IMR-90 (cell line): ENCODE results near the gene SEZ6L. TPM values are rescaled to one million over a fixed set of nuclear protein-coding genes. Genes with fewer than 3 reads are reported as not detected.

Source experiments
- ATAC-seq: fragments of 200-7000 bp; cut with Tn5 transposase; 2 replicates; pipeline ENCODE4 v1.9.1; 2020; ENCODE audit warnings: low read depth, mild to moderate bottlenecking, moderate library complexity
- BruUV-seq: library from RNA; stranded (reverse); fragments of 400-500 nt; replicated peaks from 2 replicates; lab custom pipeline; 2021; lab: Mats Ljungman, UMichigan
- CTCF ChIA-PET: fragments of 300-600 bp; formaldehyde crosslinking; extraction: SDS; loops from one replicate; lab custom pipeline; 2021; ENCODE audit warnings: antibody characterized with exemption; lab: Yijun Ruan, JAX
- POLR2A ChIA-PET: fragments of 300-600 bp; sonication (Branson Sonifier 250); formaldehyde crosslinking; loops from one replicate; lab custom pipeline; 2022; ENCODE audit warnings: antibody characterized with exemption; ENCODE audit not compliant: unreplicated experiment; lab: Charles Lee
- DNase-seq: peaks from one replicate; pipeline ENCODE4 v3.0.0; 2013
- H2AFZ ChIP-seq: replicated peaks from 2 replicates; pipeline ENCODE3; 2013; ENCODE audit warnings: low read length, mild to moderate bottlenecking; ENCODE audit not compliant: poor library complexity
- H2AK5ac ChIP-seq: 2 replicates; pipeline ENCODE4 v1.6.1; 2013; ENCODE audit warnings: low read depth, low read length, inconsistent platforms
- H2AK9ac ChIP-seq: replicated peaks from 2 replicates; pipeline ENCODE3; 2013; ENCODE audit warnings: mild to moderate bottlenecking, low read depth, low read length, moderate library complexity; ENCODE audit not compliant: poor library complexity
- H2BK120ac ChIP-seq: 2 replicates; pipeline ENCODE4 v1.6.1; 2013; ENCODE audit warnings: low read depth, low read length, inconsistent platforms
- H2BK15ac ChIP-seq: 3 replicates; pipeline ENCODE4 v1.6.1; 2013; ENCODE audit warnings: low read depth, low read length, inconsistent platforms
- H2BK20ac ChIP-seq: 2 replicates; pipeline ENCODE4 v1.6.1; 2013; ENCODE audit warnings: low read depth, mild to moderate bottlenecking, inconsistent platforms, low read length, moderate library complexity
- H2BK5ac ChIP-seq: 2 replicates; pipeline ENCODE4 v1.6.1; 2013; ENCODE audit warnings: mild to moderate bottlenecking, low read depth, low read length, inconsistent platforms; ENCODE audit not compliant: poor library complexity, severe bottlenecking
- H3K14ac ChIP-seq: replicated peaks from 2 replicates; pipeline ENCODE4 v1.6.1; 2013; ENCODE audit warnings: low read depth, low read length, inconsistent platforms
- H3K18ac ChIP-seq: 2 replicates; pipeline ENCODE4 v1.6.1; 2013; ENCODE audit warnings: low read depth, low read length, control low read depth
- H3K23ac ChIP-seq: 2 replicates; pipeline ENCODE4 v1.6.1; 2013; ENCODE audit warnings: low read depth, low read length, inconsistent platforms
- H3K27ac ChIP-seq: 2 replicates; pipeline ENCODE4 v1.5.1; 2013; ENCODE audit warnings: mild to moderate bottlenecking, control low read depth, low read length; ENCODE audit not compliant: insufficient read depth
- H3K27me3 ChIP-seq: 2 replicates; pipeline ENCODE4 v1.6.1; 2013; ENCODE audit warnings: low read length; ENCODE audit not compliant: control insufficient read depth, insufficient read depth
- H3K36me3 ChIP-seq: 2 replicates; pipeline ENCODE4 v1.6.1; 2013; ENCODE audit warnings: low read length, mixed read lengths; ENCODE audit not compliant: control insufficient read depth, insufficient read depth
- H3K4ac ChIP-seq: 2 replicates; pipeline ENCODE4 v1.6.1; 2013; ENCODE audit warnings: low read depth, low read length, inconsistent platforms
- H3K4me1 ChIP-seq: 2 replicates; pipeline ENCODE4 v1.6.1; 2013; ENCODE audit warnings: low read length, mixed read lengths; ENCODE audit not compliant: control insufficient read depth, insufficient read depth
- H3K4me2 ChIP-seq: 2 replicates; pipeline ENCODE4 v1.6.1; 2013; ENCODE audit warnings: low read depth, mild to moderate bottlenecking, control low read depth, low read length, moderate library complexity
- H3K4me3 ChIP-seq: 2 replicates; pipeline ENCODE4 v1.5.1; 2013; ENCODE audit warnings: low read depth, mild to moderate bottlenecking, control low read depth, low read length, moderate library complexity; ENCODE audit not compliant: insufficient read depth
- H3K56ac ChIP-seq: 2 replicates; pipeline ENCODE4 v1.6.1; 2013; ENCODE audit warnings: low read length, inconsistent platforms; ENCODE audit not compliant: insufficient read depth; ENCODE audit errors: extremely low read depth
- H3K79me1 ChIP-seq, 2 experiments: 2 replicates each; pipeline ENCODE4 v1.6.1; 2013; ENCODE audit warnings: low read length in 2 of 2, inconsistent platforms in 1 of 2, low read depth in 1 of 2
- H3K9ac ChIP-seq: 2 replicates; pipeline ENCODE4 v1.6.1; 2013; ENCODE audit warnings: low read depth, low read length, control low read depth
- H3K9me1 ChIP-seq: 2 replicates; pipeline ENCODE4 v1.6.1; 2013; ENCODE audit warnings: low read length, inconsistent platforms; ENCODE audit not compliant: insufficient read depth
- H3K9me3 ChIP-seq: 2 replicates; pipeline ENCODE4 v1.6.1; 2013; ENCODE audit warnings: low read length; ENCODE audit not compliant: control insufficient read depth, insufficient read depth
- H4K20me1 ChIP-seq: 2 replicates; pipeline ENCODE4 v1.6.1; 2013; ENCODE audit warnings: low read length, inconsistent platforms; ENCODE audit not compliant: insufficient read depth
- H4K5ac ChIP-seq: 2 replicates; pipeline ENCODE4 v1.6.1; 2013; ENCODE audit warnings: mild to moderate bottlenecking, low read depth, low read length, control low read depth
- H4K8ac ChIP-seq, 2 experiments: 2 replicates each; pipeline ENCODE4 v1.6.1; 2013; ENCODE audit warnings: low read depth in 2 of 2, low read length in 2 of 2, control low read depth in 1 of 2, inconsistent platforms in 1 of 2
- H4K91ac ChIP-seq: 2 replicates; pipeline ENCODE4 v1.6.1; 2013; ENCODE audit warnings: low read depth, low read length, inconsistent platforms; ENCODE audit not compliant: insufficient read depth
- CEBPB ChIP-seq: IDR thresholded peaks from 2 replicates; pipeline ENCODE4 v1.6.1; 2012; ENCODE audit warnings: low read depth, low read length, improper control_type of control experiment
- CHD1 ChIP-seq: IDR thresholded peaks from 2 replicates; pipeline ENCODE4 v1.6.1; 2012; ENCODE audit warnings: low read depth, low read length, improper control_type of control experiment
- CTCF ChIP-seq: conservative IDR thresholded peaks from 2 replicates; pipeline ENCODE4 v1.5.1; 2012; ENCODE audit warnings: mild to moderate bottlenecking, low read depth, low read length, improper control_type of control experiment
- MAZ ChIP-seq: IDR thresholded peaks from 2 replicates; pipeline ENCODE4 v1.6.1; 2012; ENCODE audit warnings: low read depth, mild to moderate bottlenecking, low read length, improper control_type of control experiment, moderate library complexity, borderline replicate concordance
- POLR2A ChIP-seq: IDR thresholded peaks from 2 replicates; pipeline ENCODE4 v1.6.1; 2012; ENCODE audit warnings: mild to moderate bottlenecking, low read depth, low read length
- RAD21 ChIP-seq: IDR thresholded peaks from 2 replicates; pipeline ENCODE4 v1.6.1; 2012; ENCODE audit warnings: low read length, improper control_type of control experiment
- RFX5 ChIP-seq: IDR thresholded peaks from 2 replicates; pipeline ENCODE4 v1.8.0; 2012; ENCODE audit warnings: low read depth, mild to moderate bottlenecking, low read length, moderate library complexity
- SMC3 ChIP-seq: fragments of 150-350 bp; IDR thresholded peaks from 2 replicates; pipeline ENCODE4 v1.6.1; 2016; ENCODE audit warnings: low read depth, mild to moderate bottlenecking, antibody characterized with exemption, low read length, moderate library complexity
- WGBS, 2 experiments: methylation state at CpG; one replicate each; pipeline versions ENCODE4 v1.1.5 to v1.1.7; 2013; ENCODE audit warnings: missing lambda C conversion rate in 2 of 2; ENCODE audit not compliant: insufficient read length in 1 of 2; ENCODE audit errors: extremely low coverage in 2 of 2; 5-methylcytosine and 5-hydroxymethylcytosine counted together
- dilution Hi-C: fragments of 300-500 bp; cut with HindIII; formaldehyde crosslinking; loops from one replicate; pipeline ENCODE4 v1.14.3; 2018; ENCODE audit warnings: low sequenced_read_pairs; ENCODE audit not compliant: unreplicated experiment
- in situ Hi-C: fragments of 300-500 bp; cut with MboI; formaldehyde crosslinking; loops from 3 replicates; pipeline ENCODE4 v1.14.3; 2019; ENCODE audit warnings: low sequenced_read_pairs, inconsistent platforms, mixed read lengths
- intact Hi-C: fragments of 100-400 bp; cut with micrococcal nuclease; formaldehyde crosslinking; loops from 2 replicates; pipeline ENCODE4 v1.10.0; 2022
- polyA plus RNA-seq, 3 experiments: library from polyadenylated mRNA; depleted of rRNA; stranded (reverse); fragments of >200 nt; gene quantifications; 2 replicates each; pipeline ENCODE4 v1.2.3, GENCODE V29; 2012; ENCODE audit warnings: low replicate concordance in 1 of 3
- total RNA-seq: library from RNA; depleted of rRNA; stranded (reverse); fragments of >200 nt; gene quantifications from 2 replicates; pipeline ENCODE4 v1.2.3, GENCODE V29; 2012

SEZ6L gene
- total and polyA plus RNA-seq, 2 of the 4 experiments (the other 2 are of a cell fraction) = not detected

DNA sequence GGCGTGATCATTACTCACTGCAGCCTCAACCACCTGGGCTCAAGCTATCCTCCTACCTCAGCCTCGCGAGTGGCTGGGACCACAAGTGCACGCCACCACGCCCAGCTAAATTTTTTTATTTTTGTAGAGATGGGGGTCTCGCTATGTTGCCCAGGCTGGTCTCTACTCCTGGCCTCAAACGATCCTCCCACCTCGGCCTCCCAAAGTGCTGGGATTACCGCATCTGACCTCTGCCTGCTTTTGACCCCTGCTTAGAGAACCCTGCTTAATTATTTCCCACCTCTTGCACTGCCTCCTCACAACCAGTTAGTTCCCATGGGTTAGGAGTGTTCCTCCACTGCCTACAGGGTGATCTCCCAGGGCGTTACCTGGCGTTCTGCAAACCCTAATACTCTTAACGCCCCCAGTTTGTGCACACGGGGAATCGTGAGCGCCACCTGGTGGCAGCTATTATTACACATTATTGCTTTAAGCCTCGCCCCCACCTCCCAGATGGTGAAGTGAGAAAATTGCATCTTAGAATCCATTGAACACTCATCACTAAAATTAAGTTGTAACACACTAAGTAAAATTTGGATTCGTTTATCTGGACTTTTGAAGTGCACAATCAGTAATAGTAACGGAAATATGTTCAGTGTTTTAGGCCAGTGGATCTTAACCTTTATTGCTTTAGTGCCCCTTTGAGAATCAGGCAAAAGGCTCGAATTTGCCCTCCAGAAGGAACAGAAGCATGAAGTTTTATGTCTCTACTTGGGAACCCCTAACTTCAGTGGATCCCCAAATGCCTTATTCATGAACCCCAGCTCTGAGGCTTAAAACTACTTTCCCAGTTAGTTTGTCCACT is 198.4 kb downstream of the SEZ6L start:
- Histone ChIP-seq H3K4me3 (no peak overlapping the region), H4K5ac (no peak overlapping the region), H4K8ac (no peak overlapping the region), H3K27me3 (peaks cover 4% of the 10 kb centered on the region), H2BK20ac (no peak overlapping the region), H3K9me3 (no peaks in the 10 kb centered on the region), H3K9ac (no peak overlapping the region), H3K4me2 (no peak overlapping the region), H3K4me1 (no peaks in the 10 kb centered on the region), H2AFZ (peak overlapping the region; percentile 18), H3K23ac (no peak overlapping the region), H3K18ac (no peak overlapping the region), H2BK120ac (no peak overlapping the region), H2AK9ac (peak overlapping the region; percentile 76), H4K20me1 (no peaks in the 10 kb centered on the region), H4K91ac (no peak overlapping the region), H3K36me3 (no peaks in the 10 kb centered on the region), H3K14ac (no peak overlapping the region), H3K27ac (no peak overlapping the region), H3K9me1 (no peaks in the 10 kb centered on the region), H2BK15ac (no peak overlapping the region), H3K56ac (no peak overlapping the region), H3K4ac (no peak overlapping the region), H3K79me1 (no peaks in the 10 kb centered on the region), H2AK5ac (no peak overlapping the region), H2BK5ac (no peak overlapping the region)
- no TSS peak for BruUV-seq
- WGBS, 2 experiments = 60% methylated on average over 4 of the region's 19 CpGs; no CpG with 5 or more reads in 1 of the 2 experiments
- ChIA-PET POLR2A (no interaction called here), CTCF (interaction anchor here (0.9 to 1.5 kb wide), 5 partner anchors 10 to 95 kb away, joined by 3 to 4 read pairs (median 3); no protein-coding TSS in a partner anchor)
- DNase-seq = peak; percentile 20
- in situ Hi-C loops = no loop called here
- TF ChIP-seq CEBPB (no peak), POLR2A (no peak), CTCF (peak; percentile 76), CHD1 (no peak), RFX5 (no peak), SMC3 (no peak), MAZ (peak; percentile 79; the same call in 1 of the 2 replicates), RAD21 (peak; percentile 12; the same call in 1 of the 2 replicates)
- peak; percentile 46; the same call in 1 of the 2 replicates for ATAC-seq
- dilution Hi-C loops = no loop called here
- intact Hi-C loops = no loop called here
